Esophagus squamous epithelium (tissue), 5 donors: Measurements from ENCODE around the gene NOXO1. TPM values are rescaled to one million over a fixed set of nuclear protein-coding genes. Genes with fewer than 3 reads are reported as not detected.
A peak's percentile ranks its signal among the peaks of the same experiment; 100 is the strongest.

ENCODE experiments used
- DNase-seq: peaks from one replicate; lab custom pipeline; 2025; lab: John Stamatoyannopoulos, UW
- H3K27ac ChIP-seq, 4 donors: fragments of 200-600 bp; sonication (generic); one replicate each; pipeline ENCODE4 v1.5.1; 2016 to 2019; ENCODE audit warnings: mild to moderate bottlenecking in 1 of 4
- H3K27me3 ChIP-seq, 4 donors: fragments of 200-600 bp; sonication (generic); 1 replicate in 3 of 4; 2 replicates in 1 of 4; pipeline versions ENCODE4 v1.5.1 to v1.6.0; 2017 to 2021; ENCODE audit warnings: antibody characterized with exemption in 1 of 4
- H3K36me3 ChIP-seq, 3 donors: fragments of 200-600 bp; sonication (generic); one replicate each; pipeline ENCODE4 v1.5.1; 2016 to 2019
- H3K4me1 ChIP-seq, 3 donors: fragments of 200-600 bp; sonication (generic); one replicate each; pipeline ENCODE4 v1.5.1; 2017 to 2019
- H3K4me3 ChIP-seq, 4 donors: fragments of 200-600 bp; sonication (generic); 1 replicate in 3 of 4; 2 replicates in 1 of 4; pipeline ENCODE4 v1.5.1; 2016 to 2019; ENCODE audit warnings: mild to moderate bottlenecking in 2 of 4, moderate library complexity in 1 of 4
- H3K9me3 ChIP-seq, 3 donors: fragments of 200-600 bp; sonication (generic); one replicate each; pipeline ENCODE4 v1.5.1; 2016 to 2019
- POLR2A ChIP-seq, 4 donors: fragments of 450-650 bp; IDR thresholded peaks; one replicate each; pipeline ENCODE4 v1.6.1; 2017; ENCODE audit warnings: antibody characterized with exemption in 4 of 4, mild to moderate bottlenecking in 4 of 4, moderate library complexity in 3 of 4
- WGBS, 2 donors: methylation state at CpG; one replicate each; pipeline ENCODE4 v1.1.5; 2018; 5-methylcytosine and 5-hydroxymethylcytosine counted together
- intact Hi-C: fragments of 100-400 bp; cut with DNase I; formaldehyde crosslinking; loops from one replicate; pipeline ENCODE4 v1.15.0; 2022
- total RNA-seq, 4 donors: library from RNA; depleted of rRNA; stranded (reverse); fragments of >200 nt; gene quantifications; one replicate each; pipeline ENCODE4 v1.1.0, GENCODE V29; 2016
- TF ChIP-seq, protein P1 (sequence below), 6 experiments: fragments of 450-650 bp in 4 of 6; fragments of 200-600 bp in 2 of 6; sonication (generic) in 2 of 6; IDR thresholded peaks; one replicate each; pipeline ENCODE4 v1.5.1; 2016 to 2019; ENCODE audit warnings: antibody characterized with exemption in 6 of 6, mild to moderate bottlenecking in 4 of 6, moderate library complexity in 4 of 6
- donor health status: DM: yes; HTN: yes; CAD: no.

The NOXO1 gene
- total RNA-seq, 4 donors from 2014 or later: 0.38 to 4.2 (median 1.8) TPM

DNA sequence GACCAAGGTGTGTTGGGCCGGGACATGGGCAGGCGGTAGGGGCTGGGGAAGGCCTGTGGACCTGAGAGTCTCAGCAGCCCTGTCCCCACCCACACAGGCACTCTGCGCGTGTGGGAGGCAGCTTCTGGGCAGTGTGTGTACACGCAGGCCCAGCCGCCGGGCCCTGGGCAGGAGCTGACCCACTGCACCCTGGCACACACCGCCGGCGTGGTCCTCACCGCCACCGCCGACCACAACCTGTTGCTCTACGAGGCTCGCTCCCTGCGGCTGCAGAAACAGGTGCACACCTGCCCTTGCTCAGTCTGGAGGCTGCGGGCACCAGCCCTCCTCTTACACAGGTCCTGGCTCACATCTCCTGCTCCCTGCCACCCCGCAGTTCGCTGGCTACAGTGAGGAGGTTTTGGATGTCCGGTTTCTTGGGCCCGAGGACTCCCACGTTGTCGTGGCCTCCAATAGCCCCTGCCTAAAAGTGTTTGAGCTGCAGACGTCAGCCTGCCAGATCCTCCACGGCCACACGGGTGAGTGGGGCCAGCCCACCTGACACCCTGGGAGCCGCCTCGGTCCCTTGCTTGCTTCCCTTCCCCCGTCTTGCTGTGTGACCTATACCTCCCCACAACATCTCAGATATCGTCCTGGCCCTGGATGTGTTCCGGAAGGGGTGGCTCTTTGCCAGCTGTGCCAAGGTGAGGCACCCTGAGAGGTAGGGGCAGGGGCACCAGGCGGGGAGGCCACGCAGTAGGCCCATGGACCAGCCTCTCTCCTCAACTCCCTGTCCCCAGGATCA lies 5.6 kb downstream of the NOXO1 start:
- WGBS, 2 donors: 94% methylated on average over 20 to 23 of the region's 33 CpGs
- Histone ChIP-seq H3K4me3 (no peak overlapping the region), H3K27me3 (peaks cover 0 to 63% (median 9%) of the 10 kb centered on the region in 4 donors), H3K9me3 (no peaks in the 10 kb centered on the region), H3K4me1 (peaks cover 34 to 69% (median 38%) of the 10 kb centered on the region in 3 donors), H3K27ac (no peak overlapping the region), H3K36me3 (peaks cover 32 to 55% (median 41%) of the 10 kb centered on the region in 3 donors)
- intact Hi-C loops: no loop called here
- TF ChIP-seq, protein P1, sequence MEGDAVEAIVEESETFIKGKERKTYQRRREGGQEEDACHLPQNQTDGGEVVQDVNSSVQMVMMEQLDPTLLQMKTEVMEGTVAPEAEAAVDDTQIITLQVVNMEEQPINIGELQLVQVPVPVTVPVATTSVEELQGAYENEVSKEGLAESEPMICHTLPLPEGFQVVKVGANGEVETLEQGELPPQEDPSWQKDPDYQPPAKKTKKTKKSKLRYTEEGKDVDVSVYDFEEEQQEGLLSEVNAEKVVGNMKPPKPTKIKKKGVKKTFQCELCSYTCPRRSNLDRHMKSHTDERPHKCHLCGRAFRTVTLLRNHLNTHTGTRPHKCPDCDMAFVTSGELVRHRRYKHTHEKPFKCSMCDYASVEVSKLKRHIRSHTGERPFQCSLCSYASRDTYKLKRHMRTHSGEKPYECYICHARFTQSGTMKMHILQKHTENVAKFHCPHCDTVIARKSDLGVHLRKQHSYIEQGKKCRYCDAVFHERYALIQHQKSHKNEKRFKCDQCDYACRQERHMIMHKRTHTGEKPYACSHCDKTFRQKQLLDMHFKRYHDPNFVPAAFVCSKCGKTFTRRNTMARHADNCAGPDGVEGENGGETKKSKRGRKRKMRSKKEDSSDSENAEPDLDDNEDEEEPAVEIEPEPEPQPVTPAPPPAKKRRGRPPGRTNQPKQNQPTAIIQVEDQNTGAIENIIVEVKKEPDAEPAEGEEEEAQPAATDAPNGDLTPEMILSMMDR (IDR thresholded peaks at IDR 0.05): no peak
- no peak for TF ChIP-seq POLR2A (IDR thresholded peaks at IDR 0.05)
- DNase-seq: no peak

DNA sequence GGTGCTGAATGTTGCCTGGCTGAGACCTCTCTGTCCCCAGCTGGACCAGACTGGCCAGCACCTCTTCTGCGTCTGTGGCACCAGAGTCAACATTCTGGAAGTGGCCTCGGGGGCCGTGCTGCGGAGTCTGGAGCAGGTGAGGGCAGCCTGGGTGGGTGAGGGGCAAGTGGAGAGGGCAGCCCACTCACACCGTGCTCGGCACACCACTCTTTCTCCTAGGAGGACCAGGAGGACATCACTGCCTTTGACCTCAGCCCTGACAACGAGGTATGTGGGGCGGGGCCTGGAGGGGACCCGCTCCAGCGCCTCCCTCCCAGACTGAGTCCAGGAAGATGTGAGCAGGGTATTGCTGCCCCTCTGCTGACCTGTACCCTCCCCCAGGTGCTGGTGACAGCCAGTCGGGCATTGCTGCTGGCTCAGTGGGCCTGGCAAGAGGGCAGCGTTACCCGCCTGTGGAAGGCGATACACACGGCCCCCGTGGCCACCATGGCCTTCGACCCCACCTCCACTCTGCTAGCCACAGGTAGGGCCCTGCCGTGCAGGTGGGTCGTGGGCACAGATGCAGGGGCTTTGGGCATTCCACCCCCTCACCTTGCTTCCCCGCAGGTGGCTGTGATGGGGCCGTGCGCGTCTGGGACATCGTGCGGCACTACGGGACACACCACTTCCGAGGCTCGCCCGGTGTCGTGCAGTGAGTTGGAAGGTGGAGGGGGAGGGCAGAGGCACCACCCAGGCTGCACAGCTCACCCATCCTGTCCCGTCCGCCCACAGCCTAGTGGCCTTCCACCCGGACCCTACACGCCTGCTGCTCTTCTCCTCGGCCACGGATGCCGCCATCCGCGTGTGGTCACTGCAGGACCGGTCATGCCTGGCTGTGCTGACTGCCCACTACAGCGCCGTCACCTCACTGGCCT lies 6.9 kb downstream of the NOXO1 start:
- H3K4me1 ChIP-seq: peaks cover 23 to 58% (median 26%) of the 10 kb centered on the region in 3 donors
- H3K27me3 ChIP-seq: peaks cover 0 to 51% (median 2%) of the 10 kb centered on the region in 4 donors
- intact Hi-C loops: no loop called here
- peaks cover 32 to 55% (median 41%) of the 10 kb centered on the region in 3 donors for H3K36me3 ChIP-seq
- 87 to 92% methylated on average over 10 to 22 of the region's 42 CpGs for WGBS, 2 donors
- DNase-seq: no peak
- H3K4me3 ChIP-seq: no peak overlapping the region
- TF ChIP-seq, protein P1 (IDR thresholded peaks at IDR 0.05): no peak
- TF ChIP-seq POLR2A (IDR thresholded peaks at IDR 0.05): no peak
- H3K27ac ChIP-seq: no peak overlapping the region
- no peaks in the 10 kb centered on the region for H3K9me3 ChIP-seq

DNA sequence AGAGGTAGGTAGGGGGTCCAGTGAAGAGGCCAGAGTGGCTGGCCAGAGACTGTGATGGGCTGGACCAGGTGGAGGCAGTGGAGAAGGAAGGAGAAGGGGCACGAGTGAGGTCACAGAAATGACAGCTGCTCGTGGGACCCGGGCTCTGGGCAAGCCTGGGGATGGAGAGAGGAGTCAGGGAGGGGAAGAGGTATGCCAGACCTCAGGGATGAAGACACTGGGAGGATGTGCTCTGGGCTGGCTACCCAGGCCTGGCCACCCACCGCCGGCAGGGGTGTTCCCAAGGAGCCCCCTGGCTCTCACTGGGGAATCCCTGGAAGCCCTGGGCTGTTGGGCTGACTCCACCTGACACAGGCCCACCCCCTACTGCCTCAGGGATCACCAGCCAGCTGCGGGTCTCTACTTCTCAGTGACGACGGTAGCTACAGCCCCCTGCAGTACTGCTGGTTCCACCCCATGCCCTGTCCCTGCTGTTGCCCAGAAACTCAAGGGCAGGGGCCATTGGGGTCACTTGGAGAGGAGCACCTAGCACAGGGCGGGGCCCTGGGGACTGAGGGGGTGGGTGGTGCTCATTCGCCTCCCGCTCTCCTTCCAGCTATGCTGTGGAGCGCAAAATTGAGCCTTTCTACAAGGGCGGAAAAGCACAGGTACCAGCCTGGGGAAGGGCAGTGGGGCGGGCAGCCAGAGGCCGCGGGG lies 7.7 kb downstream of the NOXO1 start:
- H3K4me3 ChIP-seq: no peak overlapping the region
- peaks cover 0 to 43% (median 1%) of the 10 kb centered on the region in 4 donors for H3K27me3 ChIP-seq
- H3K27ac ChIP-seq: no peak overlapping the region
- 80 to 85% methylated on average over 5 to 11 of the region's 16 CpGs for WGBS, 2 donors
- peaks cover 31 to 52% (median 41%) of the 10 kb centered on the region in 3 donors for H3K36me3 ChIP-seq
- DNase-seq: no peak
- peaks cover 23 to 49% (median 24%) of the 10 kb centered on the region in 3 donors for H3K4me1 ChIP-seq
- intact Hi-C loops: no loop called here
- H3K9me3 ChIP-seq: no peaks in the 10 kb centered on the region
- TF ChIP-seq, protein P1 (IDR thresholded peaks at IDR 0.05): no peak
- no peak for TF ChIP-seq POLR2A (IDR thresholded peaks at IDR 0.05)

DNA sequence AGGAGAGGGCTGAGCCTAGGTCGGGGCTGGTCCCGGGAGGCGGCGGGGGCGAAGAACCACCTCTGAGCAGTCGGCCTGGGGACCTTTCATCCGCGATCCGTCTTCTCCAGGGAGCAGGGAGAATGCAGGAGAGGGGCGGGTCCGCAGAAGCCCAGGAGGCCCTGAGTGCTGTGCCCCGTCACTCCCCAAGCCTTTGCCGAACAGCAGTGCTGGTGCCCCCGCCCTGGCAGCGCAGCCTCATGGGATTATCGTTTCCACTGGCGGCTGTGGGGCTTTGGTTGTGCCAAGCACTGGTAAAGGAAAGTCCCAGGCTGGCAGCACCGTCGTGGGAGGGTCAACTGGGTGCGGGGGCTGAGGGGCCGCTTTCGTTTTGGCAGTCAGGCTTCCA lies 8.8 kb downstream of the NOXO1 start:
- Histone ChIP-seq H3K36me3 (peaks cover 20 to 40% (median 33%) of the 10 kb centered on the region in 3 donors), H3K27ac (peak overlapping the region; percentile 87 to 99 (median 96)), H3K27me3 (peaks cover 0 to 31% (median 0%) of the 10 kb centered on the region in 4 donors), H3K4me1 (peaks cover 16 to 38% (median 20%) of the 10 kb centered on the region in 3 donors), H3K9me3 (no peaks in the 10 kb centered on the region), H3K4me3 (peak overlapping the region; percentile 86 to 97 (median 92))
- no peak for DNase-seq
- whole genome bisulfite sequencing, 2 donors: 0 to 4% methylated on average over 1 to 11 of the region's 22 CpGs
- no peak for TF ChIP-seq POLR2A (IDR thresholded peaks at IDR 0.05)
- TF ChIP-seq, protein P1 (IDR thresholded peaks at IDR 0.05): no peak
- intact Hi-C loops: no loop called here
